Epithelial cell of esophagus (primary cell): Measurements from ENCODE around the gene RMND5A.

ENCODE experiments used
- DNase-seq: peaks from one replicate; pipeline ENCODE4 v3.0.0; 2010; ENCODE audit warnings: low read depth
- H3K4me3 ChIP-seq: 2 replicates; pipeline ENCODE4 v1.5.1; 2011; ENCODE audit warnings: mild to moderate bottlenecking, low read length, control low read depth
- TF ChIP-seq, protein P1 (sequence below): IDR thresholded peaks from 2 replicates; pipeline ENCODE4 v1.5.1; 2011; ENCODE audit warnings: low read depth, mild to moderate bottlenecking, low read length, control low read depth, inconsistent platforms; ENCODE audit not compliant: insufficient read depth; ENCODE audit errors: missing control alignments

The RMND5A gene

DNA sequence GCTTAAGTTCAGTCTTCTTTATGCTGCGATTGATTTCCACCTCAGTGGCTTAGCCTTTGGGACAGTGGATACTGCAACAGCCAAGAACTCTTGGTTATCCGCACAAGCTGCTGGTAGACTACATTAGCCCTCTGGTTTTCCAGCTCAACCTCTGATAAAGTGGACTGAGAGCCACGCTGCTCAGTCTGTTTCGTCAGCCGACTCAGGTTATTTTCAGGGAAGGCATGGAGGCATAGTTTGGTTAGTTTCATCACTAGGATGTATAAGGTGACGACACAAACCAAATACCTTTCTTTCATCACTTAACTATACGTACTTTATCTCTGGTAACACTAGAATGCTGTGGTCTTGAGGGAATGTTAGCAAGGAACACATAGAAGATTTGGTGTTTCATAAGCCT is 56.4 kb downstream of the RMND5A start:
- DNase-seq = no peak
- no peak overlapping the region for H3K4me3 ChIP-seq
- TF ChIP-seq, protein P1, sequence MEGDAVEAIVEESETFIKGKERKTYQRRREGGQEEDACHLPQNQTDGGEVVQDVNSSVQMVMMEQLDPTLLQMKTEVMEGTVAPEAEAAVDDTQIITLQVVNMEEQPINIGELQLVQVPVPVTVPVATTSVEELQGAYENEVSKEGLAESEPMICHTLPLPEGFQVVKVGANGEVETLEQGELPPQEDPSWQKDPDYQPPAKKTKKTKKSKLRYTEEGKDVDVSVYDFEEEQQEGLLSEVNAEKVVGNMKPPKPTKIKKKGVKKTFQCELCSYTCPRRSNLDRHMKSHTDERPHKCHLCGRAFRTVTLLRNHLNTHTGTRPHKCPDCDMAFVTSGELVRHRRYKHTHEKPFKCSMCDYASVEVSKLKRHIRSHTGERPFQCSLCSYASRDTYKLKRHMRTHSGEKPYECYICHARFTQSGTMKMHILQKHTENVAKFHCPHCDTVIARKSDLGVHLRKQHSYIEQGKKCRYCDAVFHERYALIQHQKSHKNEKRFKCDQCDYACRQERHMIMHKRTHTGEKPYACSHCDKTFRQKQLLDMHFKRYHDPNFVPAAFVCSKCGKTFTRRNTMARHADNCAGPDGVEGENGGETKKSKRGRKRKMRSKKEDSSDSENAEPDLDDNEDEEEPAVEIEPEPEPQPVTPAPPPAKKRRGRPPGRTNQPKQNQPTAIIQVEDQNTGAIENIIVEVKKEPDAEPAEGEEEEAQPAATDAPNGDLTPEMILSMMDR = no peak

DNA sequence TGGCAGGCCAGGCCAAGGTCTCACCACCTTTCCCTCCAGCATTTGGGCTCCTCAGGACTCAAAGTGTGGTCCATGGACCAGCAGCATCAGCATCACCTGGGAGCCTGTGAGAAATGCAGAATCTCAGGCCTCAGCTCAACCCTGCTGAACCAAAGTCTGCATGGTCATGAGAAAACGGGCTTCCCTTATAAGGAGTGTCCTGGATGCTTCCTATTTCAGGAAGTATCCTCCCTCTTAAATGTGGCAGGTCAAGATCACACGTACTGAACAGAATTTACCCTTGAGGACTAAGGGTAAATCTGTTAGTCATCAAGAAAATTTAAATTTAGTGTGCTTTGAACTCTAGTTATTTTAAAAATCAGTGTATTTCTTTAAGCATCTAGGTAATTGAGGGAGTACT is 58.9 kb downstream of the RMND5A start:
- no peak for DNase-seq
- TF ChIP-seq, protein P1 = no peak
- no peak overlapping the region for H3K4me3 ChIP-seq

DNA sequence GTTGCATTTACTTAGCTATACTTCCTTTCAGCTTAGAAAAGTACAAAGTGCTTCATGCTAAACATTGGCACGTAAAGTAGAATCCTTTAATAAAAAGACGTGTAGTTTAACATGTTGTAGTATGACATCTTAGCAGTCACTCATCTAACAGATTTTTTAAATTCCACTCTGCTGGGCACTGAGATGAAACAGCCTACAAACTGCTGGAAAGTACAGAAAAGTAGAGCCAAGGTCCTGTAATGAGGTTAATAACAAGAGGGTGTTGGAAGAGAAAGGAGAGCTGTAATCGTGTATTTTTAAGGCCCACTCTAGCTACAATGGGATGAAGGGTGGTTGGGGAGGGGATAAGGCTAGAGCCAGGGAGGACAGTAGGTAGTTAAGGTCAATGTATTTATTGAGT is 59.9 kb downstream of the RMND5A start:
- TF ChIP-seq, protein P1 = no peak
- no peak overlapping the region for H3K4me3 ChIP-seq
- no peak for DNase-seq

DNA sequence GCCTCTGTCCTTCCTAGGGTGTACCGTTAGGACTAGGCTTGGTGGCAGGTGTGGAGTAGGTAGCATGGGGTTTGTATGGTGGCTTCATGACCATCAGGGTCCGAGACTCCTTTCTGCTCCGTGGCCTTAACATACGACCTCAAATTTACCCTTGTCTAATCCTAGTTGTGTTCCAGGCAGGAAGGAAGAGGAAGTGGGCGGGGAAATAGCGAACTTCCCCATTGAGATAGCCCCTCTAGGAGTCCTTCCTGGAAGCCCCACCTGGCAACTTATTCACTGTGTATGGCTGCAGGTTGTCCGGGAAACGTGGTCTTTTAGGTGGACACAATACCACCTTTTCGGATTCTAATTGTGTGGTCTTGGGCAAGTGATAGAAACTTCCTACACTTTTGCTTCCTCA is 61.3 kb downstream of the RMND5A start:
- H3K4me3 ChIP-seq = no peak overlapping the region
- no peak for DNase-seq
- TF ChIP-seq, protein P1 = no peak

DNA sequence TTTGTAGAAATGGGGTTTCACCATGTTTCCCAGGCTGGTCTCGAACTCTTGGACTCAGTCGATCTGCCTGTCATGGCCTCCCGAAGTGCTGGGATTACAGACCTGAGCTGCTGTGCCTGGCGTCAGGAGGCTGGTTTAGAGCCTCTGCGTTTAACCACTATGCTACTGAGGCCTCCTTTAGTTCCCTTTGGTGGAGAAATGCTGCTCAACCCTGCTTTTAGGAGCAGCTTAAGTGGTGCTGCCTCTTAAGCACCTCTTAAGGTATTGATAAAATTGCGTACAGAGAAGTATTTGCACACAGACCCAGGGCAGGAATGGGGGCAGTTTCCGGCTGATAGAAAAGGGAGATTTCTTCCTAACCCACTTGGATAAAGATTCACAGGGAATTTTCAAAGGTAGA is 62.7 kb downstream of the RMND5A start:
- H3K4me3 ChIP-seq = no peak overlapping the region
- no peak for DNase-seq
- TF ChIP-seq, protein P1 = no peak

DNA sequence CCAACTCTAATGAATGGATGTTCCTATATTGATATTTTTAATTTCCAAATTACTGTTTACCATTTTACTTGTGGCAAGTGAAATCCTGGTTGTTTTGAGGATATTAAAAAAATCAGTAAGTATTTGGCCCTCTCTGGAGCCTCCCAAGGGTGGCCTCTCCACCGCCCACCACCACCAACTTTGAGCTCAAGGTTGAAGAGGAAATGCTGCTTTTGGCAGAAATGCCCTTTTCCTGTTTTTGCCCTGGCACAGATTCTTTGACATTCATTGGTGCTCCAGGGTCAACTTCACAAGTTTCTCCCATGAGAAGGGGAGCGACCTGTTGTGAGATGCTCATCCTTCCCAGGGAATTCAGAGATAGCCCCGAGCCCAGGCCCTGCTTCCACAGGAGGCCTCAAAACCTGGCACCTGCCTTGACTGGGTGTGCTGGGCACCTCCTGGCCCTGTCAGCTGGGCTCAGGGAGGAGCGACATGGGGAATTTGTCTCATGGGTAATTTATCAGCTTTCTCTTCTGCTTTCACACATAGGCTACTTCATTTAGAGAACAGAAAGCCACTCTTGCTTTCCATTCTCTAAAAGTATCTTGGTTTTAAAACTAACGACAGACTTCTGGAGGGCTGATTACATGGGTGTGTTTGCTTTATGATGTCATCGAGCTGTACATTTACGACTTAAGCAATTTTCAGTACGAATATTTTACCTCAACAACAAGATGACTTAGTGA is 63.7 kb downstream of the RMND5A start:
- TF ChIP-seq, protein P1 = no peak

DNA sequence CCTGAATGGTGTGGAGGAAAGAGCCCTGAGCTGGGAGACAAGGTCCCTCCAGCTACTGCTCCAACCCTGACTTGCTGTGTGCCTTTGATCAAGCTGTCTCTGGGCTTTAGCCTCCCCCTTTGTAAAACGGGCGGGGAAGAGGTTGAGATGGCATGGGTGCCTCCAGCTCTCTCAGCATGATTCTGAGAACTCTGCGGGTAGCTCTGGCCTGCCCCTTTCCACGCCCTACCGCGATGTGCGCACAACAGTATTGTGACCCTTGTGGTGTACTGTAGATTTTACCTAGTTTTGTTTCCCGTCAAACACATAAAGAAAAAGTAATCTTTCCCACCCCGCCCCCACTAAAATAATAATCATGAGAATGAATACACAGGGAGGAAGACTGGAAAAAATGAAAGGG is 65.4 kb downstream of the RMND5A start:
- TF ChIP-seq, protein P1 = no peak
- DNase-seq = no peak
- no peak overlapping the region for H3K4me3 ChIP-seq

More for the DNA sequence above, 63.7 kb downstream of the RMND5A start:
- H3K4me3 ChIP-seq = no peak overlapping the region
- no peak for DNase-seq
